HG03039 (cell line): ENCODE data around the gene BRD4.

Source experiments
- ATAC-seq: cut with Tn5 transposase; IDR thresholded peaks from one replicate; pipeline ENCODE4 v1.9.1; 2021; ENCODE audit warnings: mild to moderate bottlenecking, moderate library complexity; ENCODE audit not compliant: unreplicated experiment

Gene BRD4

GRCh38 chr19:15317392-15318071 lies 14.8 kb downstream of the BRD4 start:
- no peak for ATAC-seq

GRCh38 chr19:15316498-15316897 lies 15.8 kb downstream of the BRD4 start:
- no peak for ATAC-seq

- no peak for ATAC-seq
Measured at GRCh38 chr19:15315101-15315500, 17.2 kb downstream of the BRD4 start.

GRCh38 chr19:15313649-15314279 lies 18.6 kb downstream of the BRD4 start:
- ATAC-seq, result no peak

GRCh38 chr19:15307169-15307568 lies 25.2 kb downstream of the BRD4 start:
- no peak for ATAC-seq

- no peak for ATAC-seq
Measured at GRCh38 chr19:15305582-15306334, 26.6 kb downstream of the BRD4 start.

- ATAC-seq, result no peak
Measured at GRCh38 chr19:15304140-15304705, 28.1 kb downstream of the BRD4 start.

- ATAC-seq, result no peak
Measured at GRCh38 chr19:15303105-15303780, 29.1 kb downstream of the BRD4 start.

GRCh38 chr19:15300533-15301197 lies 31.7 kb downstream of the BRD4 start:
- ATAC-seq, result no peak

- ATAC-seq, result no peak
Measured at GRCh38 chr19:15299568-15300409, 32.5 kb downstream of the BRD4 start.

GRCh38 chr19:15298847-15299567 lies 33.3 kb downstream of the BRD4 start:
- ATAC-seq, result no peak

- ATAC-seq, result no peak
Measured at GRCh38 chr19:15297416-15298224, 34.7 kb downstream of the BRD4 start.

- no peak for ATAC-seq
Measured at GRCh38 chr19:15296841-15297415, 35.4 kb downstream of the BRD4 start.

- no peak for ATAC-seq
Measured at GRCh38 chr19:15296353-15296752, 36.0 kb downstream of the BRD4 start.

- no peak for ATAC-seq
Measured at GRCh38 chr19:15294561-15294990, 37.8 kb downstream of the BRD4 start.

- ATAC-seq, result no peak
Measured at GRCh38 chr19:15293781-15294491, 38.4 kb downstream of the BRD4 start.
